NT2/D1 (cell line): ENCODE measurements around the gene SMIM5.

Source experiments
- DNase-seq: peaks from one replicate; pipeline ENCODE4 v3.0.0-alpha.2; 2011; ENCODE audit warnings: low read depth, low spot score
- H3K27me3 ChIP-seq: 2 replicates; pipeline ENCODE4 v1.6.0; 2011; ENCODE audit warnings: mild to moderate bottlenecking; ENCODE audit not compliant: insufficient read length, insufficient read depth
- H3K36me3 ChIP-seq: 2 replicates; pipeline ENCODE4 v1.6.1; 2011; ENCODE audit warnings: mild to moderate bottlenecking, low read length, mixed read lengths; ENCODE audit not compliant: insufficient read depth, insufficient read length
- H3K4me1 ChIP-seq: 2 replicates; pipeline ENCODE4 v1.5.1; 2011; ENCODE audit not compliant: insufficient read depth, insufficient read length
- H3K4me3 ChIP-seq: 2 replicates; pipeline ENCODE4 v1.5.1; 2011; ENCODE audit warnings: low read depth; ENCODE audit not compliant: insufficient read length
- H3K9ac ChIP-seq: 2 replicates; pipeline ENCODE4 v1.6.0; 2011; ENCODE audit warnings: low read depth; ENCODE audit not compliant: insufficient read length
- H3K9me3 ChIP-seq: 2 replicates; pipeline ENCODE4 v1.5.1; 2011; ENCODE audit warnings: mild to moderate bottlenecking, low read length; ENCODE audit not compliant: insufficient read depth
- SUZ12 ChIP-seq: IDR thresholded peaks from 2 replicates; pipeline ENCODE4 v1.6.1; 2011; ENCODE audit not compliant: insufficient read length, insufficient read depth; ENCODE audit errors: extremely low read depth
- YY1 ChIP-seq: IDR thresholded peaks from 2 replicates; pipeline ENCODE4 v1.6.1; 2011; ENCODE audit not compliant: insufficient read length, insufficient read depth
- ZNF274 ChIP-seq: IDR thresholded peaks from 2 replicates; pipeline ENCODE4 v1.6.1; 2011; ENCODE audit warnings: mild to moderate bottlenecking, low read depth, low read length

The SMIM5 gene

DNA sequence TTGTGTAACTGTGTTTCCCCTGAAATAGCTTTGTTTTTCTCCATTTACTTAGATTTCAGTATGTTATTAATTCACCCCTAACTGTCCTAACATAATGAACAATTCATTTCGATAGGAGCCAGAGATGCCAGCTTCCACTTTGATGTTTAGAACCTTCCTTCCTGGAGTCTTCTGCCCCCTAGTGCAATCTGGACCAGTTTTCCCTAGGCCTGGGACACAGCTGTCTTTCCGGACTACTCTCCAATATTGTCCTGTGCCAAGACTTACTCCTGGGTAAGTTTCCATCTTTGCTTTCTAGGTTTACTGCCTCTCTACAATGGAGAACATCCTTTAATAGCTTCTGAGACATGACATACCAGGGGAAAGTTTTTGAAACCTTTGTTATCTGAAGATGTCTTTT lies 20.9 kb downstream of the SMIM5 start:
- no peak overlapping the region for H3K9ac ChIP-seq
- H3K4me3 ChIP-seq: no peak overlapping the region
- no peak for DNase-seq
- no peaks in the 10 kb centered on the region for H3K9me3 ChIP-seq
- no peaks in the 10 kb centered on the region for H3K27me3 ChIP-seq
- H3K4me1 ChIP-seq: no peaks in the 10 kb centered on the region
- TF ChIP-seq YY1 (no peak), SUZ12 (no peak), ZNF274 (no peak)
- peaks cover 79% of the 10 kb centered on the region for H3K36me3 ChIP-seq

DNA sequence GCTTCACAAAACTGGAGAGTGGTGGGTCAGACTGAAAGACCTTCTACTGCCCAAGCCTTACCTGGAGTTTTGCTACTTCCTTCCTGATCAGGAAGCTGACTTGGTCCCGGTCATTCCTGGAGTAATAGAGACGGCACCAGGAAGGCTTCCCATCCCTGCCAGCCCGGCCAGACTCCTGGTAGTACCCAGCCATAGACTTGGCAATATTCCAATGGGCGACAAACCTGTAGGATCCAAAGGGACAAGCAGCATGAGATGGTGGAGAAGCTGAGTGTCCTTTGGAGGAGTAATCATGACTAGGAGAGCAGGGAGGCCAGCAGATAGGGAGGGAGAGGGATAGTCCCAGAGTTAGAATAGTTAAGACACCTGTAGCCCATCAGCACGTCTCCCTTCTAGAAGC lies 25.0 kb downstream of the SMIM5 start:
- Histone ChIP-seq H3K4me3 (no peak overlapping the region), H3K36me3 (peaks cover 78% of the 10 kb centered on the region), H3K4me1 (no peaks in the 10 kb centered on the region), H3K9me3 (no peaks in the 10 kb centered on the region), H3K27me3 (no peaks in the 10 kb centered on the region), H3K9ac (no peak overlapping the region)
- DNase-seq: no peak
- TF ChIP-seq SUZ12 (no peak), ZNF274 (no peak), YY1 (no peak)

DNA sequence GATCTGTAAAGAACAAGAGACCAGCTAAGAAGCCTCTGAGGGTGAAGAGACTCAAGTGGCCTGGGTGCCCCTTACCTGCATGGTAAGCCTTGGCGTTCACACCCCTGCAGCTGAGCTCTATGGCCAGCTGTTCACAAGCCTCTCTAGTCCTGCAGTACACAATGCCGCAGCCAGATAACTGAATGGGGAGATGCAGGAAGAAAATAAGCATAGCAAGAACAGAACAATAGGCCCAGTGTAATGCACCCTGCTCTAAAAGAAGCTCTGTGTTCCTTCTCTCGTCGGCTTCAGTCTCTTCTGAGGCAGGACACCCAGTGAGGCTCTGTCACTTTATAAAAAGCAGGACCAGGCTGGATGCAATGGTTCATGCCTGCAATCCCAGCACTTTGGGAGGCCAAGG lies 28.3 kb downstream of the SMIM5 start:
- peaks cover 75% of the 10 kb centered on the region for H3K36me3 ChIP-seq
- DNase-seq: no peak
- H3K9ac ChIP-seq: no peak overlapping the region
- H3K27me3 ChIP-seq: no peaks in the 10 kb centered on the region
- TF ChIP-seq YY1 (no peak), SUZ12 (no peak), ZNF274 (no peak)
- H3K4me1 ChIP-seq: no peaks in the 10 kb centered on the region
- no peaks in the 10 kb centered on the region for H3K9me3 ChIP-seq
- no peak overlapping the region for H3K4me3 ChIP-seq

DNA sequence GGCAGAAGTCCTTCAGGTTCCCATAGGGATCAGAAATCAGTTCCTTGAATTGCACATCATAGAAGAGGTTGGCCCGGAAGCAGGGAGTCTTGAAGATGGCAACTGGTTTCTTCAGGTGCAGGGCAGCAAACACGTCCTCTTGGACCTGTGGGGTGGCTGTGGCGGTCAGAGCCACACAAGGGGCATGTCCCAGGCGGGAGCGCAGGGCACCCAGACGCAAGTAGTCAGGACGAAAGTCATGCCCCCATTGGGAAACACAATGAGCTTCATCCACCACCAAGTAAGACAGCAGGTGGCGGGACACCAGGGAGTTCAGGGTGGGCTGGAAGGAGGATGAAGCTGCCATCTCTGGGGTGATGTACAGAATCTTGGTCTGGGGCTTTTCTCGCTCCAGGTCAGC lies 29.3 kb downstream of the SMIM5 start:
- no peak for DNase-seq
- no peak overlapping the region for H3K4me3 ChIP-seq
- no peak overlapping the region for H3K9ac ChIP-seq
- no peaks in the 10 kb centered on the region for H3K4me1 ChIP-seq
- H3K36me3 ChIP-seq: peaks cover 67% of the 10 kb centered on the region
- no peak for TF ChIP-seq SUZ12
- TF ChIP-seq ZNF274: no peak
- TF ChIP-seq YY1: no peak
- H3K9me3 ChIP-seq: no peaks in the 10 kb centered on the region
- no peaks in the 10 kb centered on the region for H3K27me3 ChIP-seq

DNA sequence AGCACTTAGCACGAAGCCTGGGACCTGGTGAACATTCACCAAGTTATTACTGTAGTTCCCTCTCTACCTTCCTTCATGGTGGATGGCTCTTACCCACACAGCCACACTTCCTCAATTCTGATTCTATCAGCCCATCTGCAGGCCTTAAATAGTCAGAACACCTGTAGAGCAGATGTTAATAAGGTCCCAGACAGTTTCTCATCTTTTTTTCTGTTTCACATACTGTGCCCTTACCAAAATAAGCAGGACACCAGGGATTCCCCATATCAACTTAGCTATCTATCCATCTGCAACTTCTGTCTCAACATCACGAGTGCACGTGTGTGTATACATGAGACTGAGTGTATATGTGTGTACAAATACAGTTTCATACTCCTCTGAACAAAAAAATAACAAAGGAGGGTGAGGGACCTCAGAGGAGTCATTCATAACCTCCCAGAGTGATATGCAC lies 30.9 kb downstream of the SMIM5 start:
- H3K36me3 ChIP-seq: peaks cover 66% of the 10 kb centered on the region

DNA sequence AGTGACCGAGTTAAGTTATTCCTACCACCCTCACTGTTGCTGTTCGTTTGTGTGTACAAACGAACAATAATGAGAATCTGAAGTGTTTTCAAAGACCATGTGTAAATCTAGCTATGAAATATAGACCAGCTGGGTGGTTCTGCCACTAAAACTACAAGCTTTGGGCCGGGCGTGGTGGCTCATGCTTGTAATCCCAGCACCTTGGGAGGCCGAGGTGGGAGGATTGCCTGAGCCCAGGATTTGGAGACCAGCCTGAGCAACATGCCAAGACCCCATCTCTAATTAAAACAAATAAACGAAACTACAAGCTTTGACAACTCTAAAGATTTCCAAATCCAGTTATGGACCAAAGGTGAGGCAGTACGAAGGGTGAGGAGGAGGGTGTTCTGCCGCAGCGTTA lies 32.7 kb downstream of the SMIM5 start:
- no peak for TF ChIP-seq SUZ12
- no peak for TF ChIP-seq ZNF274
- no peak for TF ChIP-seq YY1
- Histone ChIP-seq H3K4me3 (peak overlapping the region; percentile 99), H3K36me3 (peaks cover 64% of the 10 kb centered on the region)

More for the DNA sequence above, 30.9 kb downstream of the SMIM5 start:
- H3K9ac ChIP-seq: no peak overlapping the region
- no peaks in the 10 kb centered on the region for H3K27me3 ChIP-seq
- no peak for TF ChIP-seq YY1
- TF ChIP-seq ZNF274: no peak
- TF ChIP-seq SUZ12: no peak
- H3K4me3 ChIP-seq: no peak overlapping the region
- no peaks in the 10 kb centered on the region for H3K9me3 ChIP-seq
- no peaks in the 10 kb centered on the region for H3K4me1 ChIP-seq
- no peak for DNase-seq

DNA sequence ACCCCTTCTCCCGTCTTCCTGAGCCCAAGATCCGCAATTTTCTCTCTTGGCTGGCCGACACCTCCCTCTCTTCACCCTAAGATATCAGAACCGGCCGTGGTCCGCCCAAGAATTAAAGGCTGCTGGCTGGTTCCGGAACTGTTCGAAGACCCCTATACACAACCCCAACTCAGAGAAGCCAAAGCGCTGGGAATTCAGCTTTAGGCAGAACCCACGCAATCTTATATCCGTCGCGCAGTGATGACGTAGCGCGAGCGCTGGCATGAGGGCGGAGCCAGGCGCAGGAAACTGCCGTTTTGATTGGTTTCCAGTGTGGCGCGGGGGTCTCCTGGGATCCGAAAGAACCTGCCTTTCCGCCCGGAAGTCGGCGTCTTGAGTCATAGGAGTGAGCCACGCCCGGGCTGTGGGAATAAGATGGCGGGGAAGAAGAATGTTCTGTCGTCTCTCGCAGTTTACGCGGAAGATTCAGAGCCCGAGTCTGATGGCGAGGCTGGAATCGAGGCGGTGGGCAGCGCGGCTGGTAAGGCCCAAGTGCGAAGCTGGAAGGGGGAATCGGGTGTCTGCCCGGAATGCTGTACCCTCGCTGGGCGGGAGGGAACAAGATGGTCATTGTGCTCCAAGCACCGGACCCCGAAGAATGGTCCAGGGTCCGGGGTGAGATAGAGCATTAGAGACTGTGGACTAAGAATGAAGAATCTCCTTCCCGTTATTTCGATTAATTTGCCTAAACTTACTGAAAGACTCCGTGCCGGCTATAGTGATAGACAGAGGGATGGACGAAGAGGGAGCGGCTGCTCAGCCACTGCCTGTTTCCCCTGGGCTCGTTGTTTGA lies 33.9 kb downstream of the SMIM5 start, which contains the start of the genes RECQL5 and SAP30BP:
RECQL5 (minus strand) TSS at position 196 of the 832 bp plus-strand sequence. CDS start 597 bp downstream, outside the sequence.
SAP30BP (plus strand) TSS at position 380 of the 832 bp plus-strand sequence; CDS start at position 415, 35 bp downstream.
- peak within 1 kb of the TSS; percentile 99 for H3K9ac ChIP-seq
- H3K27me3 ChIP-seq: no peaks in the 10 kb centered on the region
- no peaks in the 10 kb centered on the region for H3K9me3 ChIP-seq
- no peaks in the 10 kb centered on the region for H3K4me1 ChIP-seq
- H3K4me3 ChIP-seq: peak within 1 kb of the TSS; percentile 99
- TF ChIP-seq SUZ12: no peak
- no peak for TF ChIP-seq ZNF274
- TF ChIP-seq YY1: peak; percentile 74
- peaks cover 66% of the 10 kb centered on the region for H3K36me3 ChIP-seq
- DNase-seq: peak; percentile 93

More for the DNA sequence above, 32.7 kb downstream of the SMIM5 start:
- Histone ChIP-seq H3K9ac (peak overlapping the region; percentile 57), H3K9me3 (no peaks in the 10 kb centered on the region), H3K4me1 (no peaks in the 10 kb centered on the region), H3K27me3 (no peaks in the 10 kb centered on the region)
- no peak for DNase-seq
